Left lung (tissue), 10 donors: ENCODE measurements around the gene VPS37B. TPM values are rescaled to one million over a fixed set of nuclear protein-coding genes. Genes with fewer than 3 reads are reported as not detected.

ENCODE experiments used
- ATAC-seq: fragments of 200-7000 bp; cut with Tn5 transposase; one replicate; pipeline ENCODE4 v1.9.1; 2020; ENCODE audit warnings: moderate library complexity
- DNase-seq, 4 donors: peaks; one replicate each; pipeline ENCODE4 v3.0.0-alpha.2; 2013 to 2020
- H3K27ac ChIP-seq, 2 donors: fragments of 200-600 bp; sonication (generic) in 1 of 2; one replicate each; pipeline versions ENCODE4 v1.5.0 to v1.8.0; 2020 to 2021
- H3K27me3 ChIP-seq, 2 donors: fragments of 200-600 bp; sonication (generic) in 1 of 2; one replicate each; pipeline versions ENCODE4 v1.5.0 to v1.8.0; 2020 to 2021
- H3K36me3 ChIP-seq, 2 donors: fragments of 200-600 bp; sonication (generic) in 1 of 2; one replicate each; pipeline versions ENCODE4 v1.5.0 to v1.8.0; 2020 to 2021
- H3K4me1 ChIP-seq, 2 donors: fragments of 200-600 bp; one replicate each; pipeline ENCODE4 v1.8.0; 2021
- H3K4me3 ChIP-seq, 2 donors: fragments of 200-600 bp; sonication (generic) in 1 of 2; one replicate each; pipeline versions ENCODE4 v1.5.0 to v1.8.0; 2020 to 2021; ENCODE audit warnings: mild to moderate bottlenecking in 1 of 2
- H3K9me3 ChIP-seq, 2 donors: fragments of 200-600 bp; sonication (generic) in 1 of 2; one replicate each; pipeline versions ENCODE4 v1.5.0 to v1.8.0; 2020 to 2021
- intact Hi-C, 2 donors: fragments of 100-400 bp; cut with DNase I; formaldehyde crosslinking; loops; one replicate each; pipeline versions ENCODE4 v1.11.2 to v1.14.2; 2022
- polyA plus RNA-seq, 6 donors: library from polyadenylated mRNA; unstranded; fragments of 120-200 nt; gene quantifications; one replicate each; pipeline ENCODE4 v1.2.1, GENCODE V29; 2013; ENCODE audit not compliant: insufficient read length in 6 of 6
- total RNA-seq, 2 donors: library from RNA; stranded (reverse); fragmentation: NEBNext Ultra II Directional; extraction: Animal tissue kit (Norgen Biotek cat#: 25700); gene quantifications; one replicate each; pipeline ENCODE4 v1.2.1, GENCODE V29; 2021
- TF ChIP-seq, protein P1 (sequence below), 2 donors: fragments of 200-600 bp; sonication (generic) in 1 of 2; IDR thresholded peaks; one replicate each; pipeline versions ENCODE4 v1.5.0 to v1.8.0; 2021; ENCODE audit warnings: antibody characterized with exemption in 2 of 2
- donor health status: DM: no; HTN: yes; CAD: no.
- donor health status: DM: no; HTN: no; CAD: no.

Gene VPS37B
- total and polyA plus RNA-seq, 8 donors = 23.2 to 35.8 (median 29.7) TPM

DNA sequence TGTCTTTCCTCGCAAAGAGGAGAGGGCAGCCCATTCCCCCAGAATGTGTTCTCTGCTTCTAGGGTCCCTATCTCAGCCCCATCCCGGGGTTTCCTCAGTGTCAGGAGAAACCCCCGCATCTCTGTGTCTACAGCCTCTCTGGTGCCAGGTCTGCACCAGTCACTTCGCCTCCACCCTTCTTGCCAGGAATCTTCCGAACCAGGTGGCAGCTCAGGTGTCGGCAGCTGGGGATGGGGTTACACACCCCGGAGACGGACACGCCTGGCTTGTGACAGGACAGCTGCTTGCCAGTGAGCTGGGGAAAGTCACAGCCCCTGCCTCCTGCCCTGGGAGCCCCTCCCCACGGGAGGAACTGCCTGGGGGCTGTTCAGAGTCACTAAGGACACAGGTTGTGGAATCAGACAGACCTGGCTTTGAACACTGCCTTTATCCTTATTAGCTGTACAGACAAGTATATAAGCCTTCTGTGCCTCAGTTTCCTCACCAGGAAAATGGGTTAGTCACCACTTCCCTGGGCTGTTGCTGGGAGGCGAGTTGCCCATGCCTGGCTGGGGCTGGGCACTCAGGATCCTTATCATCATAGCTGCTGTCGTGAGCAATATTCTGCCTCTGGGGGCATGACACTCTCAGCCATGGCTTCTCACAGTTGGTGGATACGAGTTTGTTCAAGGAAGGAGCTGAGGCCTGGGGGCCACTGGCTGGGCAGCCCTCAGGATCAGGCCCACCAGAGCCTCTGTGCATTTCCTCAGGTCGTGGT is 49.9 kb downstream of the VPS37B start:
- TF ChIP-seq, protein P1, sequence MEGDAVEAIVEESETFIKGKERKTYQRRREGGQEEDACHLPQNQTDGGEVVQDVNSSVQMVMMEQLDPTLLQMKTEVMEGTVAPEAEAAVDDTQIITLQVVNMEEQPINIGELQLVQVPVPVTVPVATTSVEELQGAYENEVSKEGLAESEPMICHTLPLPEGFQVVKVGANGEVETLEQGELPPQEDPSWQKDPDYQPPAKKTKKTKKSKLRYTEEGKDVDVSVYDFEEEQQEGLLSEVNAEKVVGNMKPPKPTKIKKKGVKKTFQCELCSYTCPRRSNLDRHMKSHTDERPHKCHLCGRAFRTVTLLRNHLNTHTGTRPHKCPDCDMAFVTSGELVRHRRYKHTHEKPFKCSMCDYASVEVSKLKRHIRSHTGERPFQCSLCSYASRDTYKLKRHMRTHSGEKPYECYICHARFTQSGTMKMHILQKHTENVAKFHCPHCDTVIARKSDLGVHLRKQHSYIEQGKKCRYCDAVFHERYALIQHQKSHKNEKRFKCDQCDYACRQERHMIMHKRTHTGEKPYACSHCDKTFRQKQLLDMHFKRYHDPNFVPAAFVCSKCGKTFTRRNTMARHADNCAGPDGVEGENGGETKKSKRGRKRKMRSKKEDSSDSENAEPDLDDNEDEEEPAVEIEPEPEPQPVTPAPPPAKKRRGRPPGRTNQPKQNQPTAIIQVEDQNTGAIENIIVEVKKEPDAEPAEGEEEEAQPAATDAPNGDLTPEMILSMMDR (IDR thresholded peaks at IDR 0.05) = no peak
- H3K27me3 ChIP-seq = no peaks in the 10 kb centered on the region
- H3K27ac ChIP-seq = no peak overlapping the region
- H3K4me1 ChIP-seq = peaks cover 11 to 22% of the 10 kb centered on the region in 2 donors
- peaks cover 0 to 8% of the 10 kb centered on the region in 2 donors for H3K36me3 ChIP-seq
- intact Hi-C loops = no loop called here
- no peak for ATAC-seq
- H3K9me3 ChIP-seq = no peaks in the 10 kb centered on the region
- no peak overlapping the region for H3K4me3 ChIP-seq
- DNase-seq = no peak

DNA sequence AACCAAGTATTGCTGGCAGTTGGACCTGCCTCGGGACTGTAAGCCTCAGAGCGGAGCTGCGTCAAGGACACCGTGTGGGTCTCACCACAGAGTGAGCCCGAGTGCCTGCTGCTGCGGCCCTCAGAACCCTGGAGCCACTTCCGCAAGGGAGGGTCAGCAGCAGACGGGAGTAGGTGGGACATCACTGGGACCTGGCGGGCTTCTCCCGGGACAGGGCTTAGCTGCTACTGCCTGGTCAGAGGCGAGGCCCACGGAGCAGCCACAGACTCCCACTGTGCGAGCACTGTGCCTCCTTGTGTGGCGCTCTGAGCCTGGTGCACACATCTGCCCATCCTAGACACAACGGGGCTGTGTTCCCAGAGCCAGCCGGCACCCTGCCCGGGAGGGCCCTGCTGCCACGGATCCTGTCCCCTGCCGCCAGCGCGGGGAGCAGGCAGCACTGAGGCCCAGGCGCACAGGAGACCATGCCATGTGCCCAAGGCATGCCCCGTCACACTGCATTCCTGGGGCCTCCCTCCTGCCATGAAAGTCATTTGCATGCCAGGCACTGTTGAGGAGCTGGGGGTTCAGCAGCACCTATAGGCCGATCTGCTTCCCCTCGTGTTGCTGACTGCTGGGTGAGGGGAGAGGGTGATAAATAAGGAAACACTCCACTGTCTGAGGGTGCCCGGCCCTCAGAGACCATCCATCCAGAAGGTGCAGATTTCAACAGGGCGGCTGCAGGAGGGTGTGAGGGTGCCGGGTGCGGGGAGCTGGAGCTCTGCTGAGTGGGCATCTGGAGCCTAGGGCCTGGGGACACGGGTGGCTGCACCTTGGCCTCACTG is 50.7 kb downstream of the VPS37B start:
- no peak for ATAC-seq
- H3K4me1 ChIP-seq = peaks cover 11 to 22% of the 10 kb centered on the region in 2 donors
- no peaks in the 10 kb centered on the region for H3K27me3 ChIP-seq
- H3K4me3 ChIP-seq = no peak overlapping the region
- DNase-seq = no peak
- peaks cover 0 to 8% of the 10 kb centered on the region in 2 donors for H3K36me3 ChIP-seq
- H3K27ac ChIP-seq = no peak overlapping the region
- H3K9me3 ChIP-seq = no peaks in the 10 kb centered on the region
- TF ChIP-seq, protein P1 (IDR thresholded peaks at IDR 0.05) = no peak
- intact Hi-C loops = no loop called here

DNA sequence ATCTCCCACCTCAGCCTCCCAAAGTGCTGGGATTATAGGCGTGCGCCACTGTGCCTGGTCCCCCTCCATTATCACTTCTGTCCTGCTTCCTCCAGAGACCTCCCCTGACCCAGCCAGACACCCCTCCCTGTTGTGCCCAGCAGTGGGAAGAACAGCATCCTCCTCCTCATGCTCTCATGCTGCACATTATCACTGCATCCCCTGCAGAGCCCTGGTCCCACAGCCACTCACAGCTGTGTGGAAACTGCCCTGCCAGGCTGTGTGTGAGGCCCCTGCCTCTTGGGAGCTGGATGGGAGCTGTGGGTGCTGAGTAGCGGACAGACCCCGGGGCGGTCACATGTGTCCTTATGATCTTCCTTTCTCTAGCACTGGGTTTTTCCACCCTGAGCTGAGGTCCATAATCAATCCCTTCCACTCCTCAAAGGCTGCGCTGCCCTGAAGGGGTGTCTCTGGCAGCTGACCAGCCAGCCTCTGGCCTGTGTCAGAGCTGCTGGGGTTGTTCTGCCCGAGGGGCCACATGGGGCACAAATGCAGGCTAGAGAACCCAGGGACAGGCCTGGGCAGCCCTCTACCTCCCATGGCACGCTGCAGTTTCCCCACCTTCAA is 51.5 kb downstream of the VPS37B start:
- Histone ChIP-seq H3K27ac (no peak overlapping the region), H3K4me1 (peaks cover 8 to 21% of the 10 kb centered on the region in 2 donors), H3K36me3 (peaks cover 0 to 8% of the 10 kb centered on the region in 2 donors), H3K9me3 (no peaks in the 10 kb centered on the region), H3K4me3 (no peak overlapping the region), H3K27me3 (no peaks in the 10 kb centered on the region)
- ATAC-seq (no peak), DNase-seq (no peak)
- intact Hi-C loops = no loop called here
- TF ChIP-seq, protein P1 (IDR thresholded peaks at IDR 0.05) = no peak

DNA sequence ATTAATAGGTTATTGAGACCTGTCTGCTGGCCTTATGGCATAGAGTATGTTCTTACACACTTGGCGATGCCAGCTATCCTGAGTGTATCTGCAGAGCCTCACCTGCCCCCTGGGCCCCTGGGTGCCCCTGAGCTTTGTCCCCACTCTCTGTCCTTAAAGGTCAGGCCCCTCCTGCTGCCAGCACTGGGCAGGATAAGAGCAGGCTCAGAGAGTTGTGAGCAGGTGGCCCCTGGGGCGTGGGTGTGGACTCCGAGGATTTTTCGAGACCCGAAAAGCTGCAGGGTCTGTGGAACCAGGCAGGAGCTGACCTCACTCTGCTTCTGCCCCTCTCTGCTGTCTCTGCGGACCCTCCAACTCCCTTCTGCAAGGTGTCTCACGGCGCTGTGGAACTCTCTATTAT is 52.5 kb downstream of the VPS37B start:
- intact Hi-C loops = no loop called here
- Histone ChIP-seq H3K27me3 (no peaks in the 10 kb centered on the region), H3K36me3 (peaks cover 0 to 3% of the 10 kb centered on the region in 2 donors), H3K4me1 (peaks cover 5 to 20% of the 10 kb centered on the region in 2 donors), H3K9me3 (no peaks in the 10 kb centered on the region), H3K4me3 (no peak overlapping the region), H3K27ac (no peak overlapping the region)
- ATAC-seq (no peak), DNase-seq (no peak)
- TF ChIP-seq, protein P1 (IDR thresholded peaks at IDR 0.05) = no peak
